Upper lobe of left lung (tissue), 4 donors: ENCODE results near the gene TDRD7.

Experiments
- EP300 ChIP-seq, 4 donors: sonication (generic); formaldehyde crosslinking; IDR thresholded peaks; one replicate each; pipeline ENCODE4 v1.5.1; 2017; ENCODE audit warnings: antibody characterized with exemption in 4 of 4, control low read depth in 2 of 4
- POLR2A ChIP-seq, 4 donors: fragments of 450-650 bp; IDR thresholded peaks; one replicate each; pipeline ENCODE4 v1.5.1; 2016 to 2017; ENCODE audit warnings: antibody characterized with exemption in 4 of 4, mild to moderate bottlenecking in 2 of 4
- POLR2AphosphoS5 ChIP-seq, 2 donors: sonication (generic); formaldehyde crosslinking; IDR thresholded peaks; one replicate each; pipeline ENCODE4 v1.5.1; 2017; ENCODE audit warnings: antibody characterized with exemption in 2 of 2
- TF ChIP-seq, protein P1 (sequence below), 6 experiments: fragments of 450-650 bp in 4 of 6; fragments of 200-600 bp in 2 of 6; sonication (generic) in 2 of 6; IDR thresholded peaks; one replicate each; pipeline ENCODE4 v1.5.1; 2016 to 2019; ENCODE audit warnings: antibody characterized with exemption in 6 of 6

DNA sequence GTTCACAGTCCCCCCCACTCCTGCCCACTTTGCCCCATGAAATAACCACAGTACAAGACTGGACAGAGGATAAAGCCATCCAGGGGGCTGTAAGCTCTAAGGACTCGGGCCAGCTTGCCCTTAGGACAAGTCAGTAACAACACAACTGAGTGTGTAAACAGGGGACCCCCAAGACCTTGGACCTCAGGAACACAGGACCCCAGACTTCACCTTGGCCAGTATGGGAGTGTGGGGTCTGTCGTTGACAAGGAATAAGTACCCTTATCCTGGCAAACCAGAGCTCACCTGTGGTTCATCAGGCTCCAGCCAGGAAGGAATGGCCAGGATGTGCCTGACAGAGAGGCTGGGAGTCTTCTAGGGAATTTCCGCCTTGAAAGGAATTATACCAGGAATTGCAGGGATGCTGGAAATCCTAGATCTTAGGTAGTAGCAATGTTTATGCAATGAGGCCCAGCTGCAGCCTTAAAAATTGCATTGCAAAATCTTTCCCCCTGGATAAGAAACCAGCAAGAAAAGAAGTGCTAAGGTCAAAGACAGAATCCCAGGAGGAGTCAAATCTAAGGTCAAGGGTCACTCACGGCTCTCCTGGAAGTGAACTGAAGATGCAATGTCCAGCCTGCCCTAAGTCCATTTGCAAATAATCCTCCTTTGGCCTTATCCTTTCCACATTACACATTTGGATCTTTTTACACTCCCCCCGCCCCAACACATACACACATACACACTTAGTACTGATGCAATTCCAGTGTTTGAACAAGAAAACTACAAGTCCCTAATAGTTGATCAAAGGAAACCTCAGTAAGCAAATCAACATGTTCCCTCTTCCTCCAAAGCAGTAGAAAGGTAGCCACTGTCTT lies 27.3 kb upstream of the TDRD7 start:
- TF ChIP-seq, protein P1, sequence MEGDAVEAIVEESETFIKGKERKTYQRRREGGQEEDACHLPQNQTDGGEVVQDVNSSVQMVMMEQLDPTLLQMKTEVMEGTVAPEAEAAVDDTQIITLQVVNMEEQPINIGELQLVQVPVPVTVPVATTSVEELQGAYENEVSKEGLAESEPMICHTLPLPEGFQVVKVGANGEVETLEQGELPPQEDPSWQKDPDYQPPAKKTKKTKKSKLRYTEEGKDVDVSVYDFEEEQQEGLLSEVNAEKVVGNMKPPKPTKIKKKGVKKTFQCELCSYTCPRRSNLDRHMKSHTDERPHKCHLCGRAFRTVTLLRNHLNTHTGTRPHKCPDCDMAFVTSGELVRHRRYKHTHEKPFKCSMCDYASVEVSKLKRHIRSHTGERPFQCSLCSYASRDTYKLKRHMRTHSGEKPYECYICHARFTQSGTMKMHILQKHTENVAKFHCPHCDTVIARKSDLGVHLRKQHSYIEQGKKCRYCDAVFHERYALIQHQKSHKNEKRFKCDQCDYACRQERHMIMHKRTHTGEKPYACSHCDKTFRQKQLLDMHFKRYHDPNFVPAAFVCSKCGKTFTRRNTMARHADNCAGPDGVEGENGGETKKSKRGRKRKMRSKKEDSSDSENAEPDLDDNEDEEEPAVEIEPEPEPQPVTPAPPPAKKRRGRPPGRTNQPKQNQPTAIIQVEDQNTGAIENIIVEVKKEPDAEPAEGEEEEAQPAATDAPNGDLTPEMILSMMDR (IDR thresholded peaks at IDR 0.05), result no peak
- TF ChIP-seq POLR2AphosphoS5 (IDR thresholded peaks at IDR 0.05), result no peak
- no peak for TF ChIP-seq EP300 (IDR thresholded peaks at IDR 0.05)
- no peak for TF ChIP-seq POLR2A (IDR thresholded peaks at IDR 0.05)
